CD4-positive, alpha-beta memory T cell (primary cell): ENCODE results near the gene LCE4A. TPM values are rescaled to one million over a fixed set of nuclear protein-coding genes. Genes with fewer than 3 reads are reported as not detected.
"Not testable (repeated sequence)": the region's sequence is repeated elsewhere in the genome, so short reads cannot be mapped to it uniquely, and the experiment has no call there.

Source experiments
- CTCF ChIA-PET: fragments of 350-600 bp; sonication (Branson Sonifier 250); formaldehyde crosslinking; loops from one replicate; lab custom pipeline; 2021; ENCODE audit warnings: inconsistent platforms; ENCODE audit not compliant: partially characterized antibody; lab: Charles Lee
- POLR2A ChIA-PET: fragments of 350-600 bp; sonication (Branson Sonifier 250); formaldehyde crosslinking; loops from one replicate; lab custom pipeline; 2021; ENCODE audit not compliant: partially characterized antibody; lab: Charles Lee
- DNase-seq, 5 donors: peaks; one replicate each; pipeline versions ENCODE4 v3.0.0 to v3.0.0-alpha.2; 2020 to 2022; ENCODE audit warnings: mixed read lengths in 1 of 5
- H3K27ac ChIP-seq: one replicate; pipeline ENCODE4 v1.7.0; 2013; ENCODE audit warnings: low read depth, low read length
- H3K27me3 ChIP-seq: 2 replicates; pipeline ENCODE4 v1.7.0; 2013; ENCODE audit warnings: mild to moderate bottlenecking, low read length, moderate library complexity; ENCODE audit not compliant: insufficient read depth
- H3K36me3 ChIP-seq: 2 replicates; pipeline ENCODE4 v1.7.0; 2013; ENCODE audit warnings: mild to moderate bottlenecking, low read length, moderate library complexity; ENCODE audit not compliant: insufficient read depth
- H3K4me1 ChIP-seq: 2 replicates; pipeline ENCODE4 v1.7.0; 2013; ENCODE audit warnings: mild to moderate bottlenecking, low read length, moderate library complexity; ENCODE audit not compliant: insufficient read depth
- H3K4me3 ChIP-seq, 2 donors: one replicate each; pipeline ENCODE4 v1.7.0; 2013; ENCODE audit warnings: low read length in 2 of 2, mild to moderate bottlenecking in 1 of 2
- H3K9me3 ChIP-seq, 2 donors: one replicate each; pipeline ENCODE4 v1.7.0; 2013; ENCODE audit warnings: low read length in 2 of 2, control low read depth in 1 of 2; ENCODE audit not compliant: control insufficient read depth in 1 of 2
- H3K27ac Mint-ChIP-seq, 7 donors: one replicate each; pipeline ENCODE4 v1.8.0; 2020 to 2021; ENCODE audit warnings: mixed read lengths in 7 of 7, mild to moderate bottlenecking in 6 of 7, inconsistent platforms in 3 of 7, moderate library complexity in 3 of 7
- H3K27me3 Mint-ChIP-seq, 2 donors: one replicate each; pipeline ENCODE4 v1.8.0; 2020 to 2021; ENCODE audit warnings: mixed read lengths in 2 of 2
- H3K36me3 Mint-ChIP-seq, 2 donors: one replicate each; pipeline ENCODE4 v1.8.0; 2020 to 2021; ENCODE audit warnings: mixed read lengths in 2 of 2, inconsistent platforms in 1 of 2, mild to moderate bottlenecking in 1 of 2
- H3K4me1 Mint-ChIP-seq, 4 donors: one replicate each; pipeline ENCODE4 v1.8.0; 2020 to 2021; ENCODE audit warnings: mixed read lengths in 4 of 4, mild to moderate bottlenecking in 1 of 4
- H3K4me3 Mint-ChIP-seq, 8 donors: one replicate each; pipeline ENCODE4 v1.8.0; 2020 to 2021; ENCODE audit warnings: mixed read lengths in 8 of 8, mild to moderate bottlenecking in 7 of 8, moderate library complexity in 6 of 8, inconsistent platforms in 3 of 8
- H3K9me3 Mint-ChIP-seq, 8 donors: one replicate each; pipeline ENCODE4 v1.8.0; 2020 to 2021; ENCODE audit warnings: mixed read lengths in 8 of 8, mild to moderate bottlenecking in 5 of 8, inconsistent platforms in 3 of 8, moderate library complexity in 1 of 8
- intact Hi-C: fragments of 100-400 bp; cut with micrococcal nuclease; formaldehyde crosslinking; loops from one replicate; pipeline ENCODE4 v1.15.1; 2023
- polyA plus RNA-seq, 2 donors: library from polyadenylated mRNA; unstranded; fragments of 300-500 nt; fragmentation: Illumina TruSeq; gene quantifications; one replicate each; pipeline ENCODE4 v1.2.3, GENCODE V29; 2021
- total RNA-seq, 2 experiments: library from RNA; stranded (reverse); gene quantifications; one replicate each; pipeline ENCODE4 v1.2.3, GENCODE V29; 2021

The LCE4A gene
- total and polyA plus RNA-seq, 4 experiments from 2014 or later: not detected

DNA sequence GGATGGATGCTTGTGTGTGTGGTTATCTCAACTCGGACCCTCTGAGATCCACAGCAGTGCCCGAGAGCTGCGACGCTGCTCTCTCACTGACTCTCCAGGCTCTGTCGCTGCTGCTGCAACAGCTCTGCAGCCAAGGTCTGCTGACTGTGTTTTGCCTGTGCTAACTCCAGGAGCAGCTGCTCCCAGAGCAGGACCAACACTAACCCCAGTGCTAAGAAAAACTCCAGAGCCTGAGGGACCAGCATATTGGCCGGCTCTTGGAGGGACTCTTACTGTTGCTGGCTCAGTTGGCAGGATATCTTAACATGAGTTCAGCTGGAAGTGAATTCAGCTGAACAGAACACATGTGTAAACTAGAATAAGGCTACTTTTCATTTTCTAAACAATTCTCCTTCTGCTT lies 28.5 kb upstream of the LCE4A start:
- no peak for DNase-seq
- Mint-ChIP-seq H3K9me3 (no peaks in the 10 kb centered on the region), H3K27ac (no peak overlapping the region), H3K36me3 (no peaks in the 10 kb centered on the region), H3K4me1 (no peaks in the 10 kb centered on the region), H3K4me3 (no peak overlapping the region), H3K27me3 (peaks cover 22 to 27% of the 10 kb centered on the region in 2 donors)
- Histone ChIP-seq H3K27ac (no peak overlapping the region), H3K4me3 (no peak overlapping the region), H3K4me1 (no peaks in the 10 kb centered on the region), H3K36me3 (no peaks in the 10 kb centered on the region), H3K27me3 (no peaks in the 10 kb centered on the region), H3K9me3 (no peaks in the 10 kb centered on the region)
- POLR2A ChIA-PET: no interaction called here
- intact Hi-C loops: no loop called here
- CTCF ChIA-PET: no interaction called here

DNA sequence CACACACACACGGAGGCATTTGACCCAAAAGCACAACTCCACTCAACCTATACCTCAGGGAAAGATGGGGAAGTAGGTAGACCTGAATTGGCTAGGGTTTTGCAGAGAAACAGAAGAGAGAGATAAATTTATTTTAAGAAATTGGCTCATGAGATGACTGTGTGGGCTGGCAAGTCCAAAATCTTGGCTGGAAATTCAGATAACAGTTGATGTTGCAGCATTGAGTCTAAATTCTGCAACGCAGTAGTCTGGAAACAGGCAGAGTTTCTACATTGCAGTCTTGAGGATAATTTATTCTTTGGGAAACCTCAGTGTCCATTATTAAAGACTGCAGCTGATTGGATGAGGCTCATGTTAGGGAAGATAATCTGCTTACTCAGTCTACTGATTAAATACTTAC lies 26.3 kb upstream of the LCE4A start:
- no peak overlapping the region for H3K4me3 Mint-ChIP-seq
- POLR2A ChIA-PET: no interaction called here
- Histone ChIP-seq H3K4me1 (no peaks in the 10 kb centered on the region), H3K9me3 (no peaks in the 10 kb centered on the region), H3K4me3 (no peak overlapping the region), H3K36me3 (no peaks in the 10 kb centered on the region), H3K27me3 (no peaks in the 10 kb centered on the region), H3K27ac (no peak overlapping the region)
- CTCF ChIA-PET: no interaction called here
- H3K4me1 Mint-ChIP-seq: no peaks in the 10 kb centered on the region
- H3K9me3 Mint-ChIP-seq: no peaks in the 10 kb centered on the region
- peaks cover 21 to 24% of the 10 kb centered on the region in 2 donors for H3K27me3 Mint-ChIP-seq
- H3K36me3 Mint-ChIP-seq: no peaks in the 10 kb centered on the region
- DNase-seq: no peak
- no peak overlapping the region for H3K27ac Mint-ChIP-seq
- intact Hi-C loops: no loop called here

DNA sequence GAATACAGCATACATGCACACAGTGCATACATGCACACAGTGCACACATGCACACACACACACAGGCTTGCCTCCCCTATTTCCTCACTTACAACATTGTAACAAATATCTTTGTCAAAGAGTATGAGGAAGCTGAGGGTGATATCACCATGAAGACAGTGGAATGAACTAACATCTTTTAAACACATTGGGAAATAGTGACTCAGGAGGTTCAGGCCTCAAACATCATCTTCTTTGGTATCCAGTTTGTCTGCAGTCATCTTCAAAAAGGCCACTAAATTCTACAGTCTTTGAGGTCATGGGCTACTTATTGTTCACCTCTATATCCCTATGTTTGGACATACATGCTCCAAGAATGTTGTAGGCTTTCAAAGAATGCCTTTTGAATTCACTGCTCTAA lies 24.1 kb upstream of the LCE4A start:
- Mint-ChIP-seq H3K27ac (no peak overlapping the region), H3K9me3 (peaks cover 0 to 2% (median 0%) of the 10 kb centered on the region in 8 donors), H3K4me3 (no peak overlapping the region), H3K36me3 (no peaks in the 10 kb centered on the region), H3K27me3 (peaks cover 10 to 34% of the 10 kb centered on the region in 2 donors), H3K4me1 (no peaks in the 10 kb centered on the region)
- H3K27me3 ChIP-seq: no peaks in the 10 kb centered on the region
- H3K36me3 ChIP-seq: no peaks in the 10 kb centered on the region
- no peak overlapping the region for H3K4me3 ChIP-seq
- H3K9me3 ChIP-seq: no peaks in the 10 kb centered on the region
- intact Hi-C loops: no loop called here
- H3K27ac ChIP-seq: no peak overlapping the region
- CTCF ChIA-PET: no interaction called here
- POLR2A ChIA-PET: no interaction called here
- H3K4me1 ChIP-seq: no peaks in the 10 kb centered on the region
- no peak for DNase-seq

DNA sequence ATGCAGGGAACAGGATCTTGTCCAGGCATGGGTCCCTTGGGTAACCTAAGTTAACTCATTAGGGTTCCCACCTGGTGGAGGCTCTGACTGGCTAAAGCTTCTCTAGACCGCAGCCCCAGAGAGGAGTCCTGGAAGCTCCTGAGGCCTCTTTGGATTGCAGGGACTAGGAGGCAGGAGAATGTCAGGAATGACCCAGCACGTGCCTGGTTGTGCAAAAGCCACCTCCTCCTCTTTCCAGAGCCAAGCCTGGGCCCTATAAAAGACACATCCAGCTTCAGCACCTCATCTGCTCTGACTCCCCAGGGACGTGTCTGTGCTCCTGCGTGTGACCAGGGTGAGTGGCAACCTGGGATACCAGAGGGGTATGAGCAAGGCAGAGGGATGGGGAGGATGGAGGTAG lies 22.1 kb upstream of the LCE4A start, which contains the start of gene LCE2B:
TSS of gene LCE2B (plus strand) at position 301 of the 400 bp plus-strand sequence. CDS start 721 bp downstream, outside the sequence.
- H3K27me3 ChIP-seq, H3K36me3 Mint-ChIP-seq, H3K36me3 ChIP-seq, H3K27ac ChIP-seq, H3K9me3 Mint-ChIP-seq, H3K4me3 ChIP-seq, POLR2A ChIA-PET, H3K9me3 ChIP-seq, H3K4me1 ChIP-seq, H3K4me3 Mint-ChIP-seq, H3K27ac Mint-ChIP-seq, CTCF ChIA-PET, intact Hi-C loops, H3K4me1 Mint-ChIP-seq, DNase-seq: not testable (repeated sequence)
- H3K27me3 Mint-ChIP-seq: peaks cover 7 to 45% of the 10 kb centered on the region in 2 donors

DNA sequence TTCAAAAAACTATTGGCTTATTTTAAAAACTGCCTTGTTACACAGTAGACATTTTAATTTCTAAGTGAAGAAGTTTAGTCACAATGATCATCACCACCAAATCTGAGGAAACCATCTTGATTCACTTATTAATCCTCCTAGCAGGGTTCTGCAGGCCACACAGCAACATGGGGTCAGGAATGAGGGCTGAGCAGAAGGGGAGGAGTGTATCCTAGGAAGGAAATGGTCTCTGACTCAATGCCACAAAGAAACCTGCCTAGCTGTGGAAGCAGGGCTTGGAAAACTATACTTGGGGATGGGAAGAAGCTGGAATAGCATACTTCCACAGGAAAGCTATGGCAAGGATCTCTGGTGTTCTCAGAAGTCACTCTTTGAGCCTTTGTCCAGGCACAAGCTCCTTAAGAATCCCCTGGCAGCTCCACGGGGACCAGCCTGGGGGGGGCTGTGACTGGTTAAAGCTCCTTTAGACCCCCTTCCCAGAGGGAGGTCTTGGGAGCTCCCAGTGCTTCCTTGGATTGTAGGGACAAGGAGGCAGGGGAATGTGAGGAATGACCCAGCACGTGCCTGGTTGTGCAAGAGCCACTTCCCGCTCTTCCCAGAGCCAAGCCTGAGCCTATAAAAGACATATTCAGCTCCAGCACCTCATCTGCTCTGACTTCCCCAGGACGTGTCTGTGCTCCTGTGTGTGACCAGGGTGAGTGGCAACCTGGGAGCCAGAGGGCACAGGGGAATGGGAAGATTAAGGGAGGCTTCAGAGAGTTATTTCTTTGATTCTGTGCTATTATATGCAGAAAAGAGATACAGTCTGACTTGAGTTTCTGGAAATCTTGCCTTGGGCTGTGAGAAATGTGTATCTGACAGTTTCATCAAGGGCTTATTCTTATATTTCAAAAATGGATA lies 10.0 kb upstream of the LCE4A start, which contains the start of gene LCE2A:
TSS of gene LCE2A (plus strand) at position 645 of the 900 bp plus-strand sequence. CDS start 557 bp downstream, outside the sequence.
- H3K9me3 ChIP-seq: no peaks in the 10 kb centered on the region
- no peak within 1 kb of the TSS for H3K4me3 ChIP-seq
- Mint-ChIP-seq H3K27me3 (peaks cover 7 to 11% of the 10 kb centered on the region in 2 donors), H3K4me3 (no peak within 1 kb of the TSS), H3K9me3 (peaks cover 0 to 5% (median under 1%) of the 10 kb centered on the region in 8 donors), H3K36me3 (no peaks in the 10 kb centered on the region), H3K4me1 (no peaks in the 10 kb centered on the region), H3K27ac (no peak within 1 kb of the TSS)
- ChIA-PET POLR2A (no interaction called here), CTCF (interaction anchor here (0.5 to 1.1 kb wide), 2 partner anchors 11 to 44 kb away, joined by 4 read pairs; partner anchors contain the start of gene LCE4A)
- no peaks in the 10 kb centered on the region for H3K36me3 ChIP-seq
- no peaks in the 10 kb centered on the region for H3K27me3 ChIP-seq
- no peak for DNase-seq
- H3K27ac ChIP-seq: no peak within 1 kb of the TSS
- intact Hi-C loops: no loop called here
- no peaks in the 10 kb centered on the region for H3K4me1 ChIP-seq

DNA sequence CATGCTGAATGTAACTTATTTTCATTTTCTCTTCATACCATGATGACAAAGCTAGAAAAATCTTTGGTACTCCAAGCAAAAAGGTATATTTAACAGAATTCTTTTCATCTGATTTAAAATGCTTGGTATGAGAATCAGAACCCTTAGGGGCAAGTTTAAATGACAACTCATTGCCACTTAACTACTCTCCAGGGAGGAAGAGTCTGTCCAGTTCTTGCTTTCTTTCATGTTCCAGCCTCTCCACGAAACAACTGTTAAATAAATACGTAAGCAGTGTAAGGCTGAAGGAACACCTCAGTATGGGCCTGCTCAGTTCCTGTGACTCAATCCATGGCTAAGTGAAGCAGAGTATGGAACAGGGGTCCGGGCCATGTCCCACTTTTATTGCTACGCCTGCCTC lies 8.2 kb upstream of the LCE4A start:
- H3K36me3 Mint-ChIP-seq: no peaks in the 10 kb centered on the region
- ChIA-PET POLR2A (no interaction called here), CTCF (no interaction called here)
- H3K27ac Mint-ChIP-seq: no peak overlapping the region
- peaks cover 0 to 5% (median 0%) of the 10 kb centered on the region in 8 donors for H3K9me3 Mint-ChIP-seq
- peaks cover 6 to 7% of the 10 kb centered on the region in 2 donors for H3K27me3 Mint-ChIP-seq
- Histone ChIP-seq H3K9me3 (no peaks in the 10 kb centered on the region), H3K4me3 (no peak overlapping the region), H3K27me3 (no peaks in the 10 kb centered on the region), H3K4me1 (no peaks in the 10 kb centered on the region), H3K27ac (no peak overlapping the region), H3K36me3 (no peaks in the 10 kb centered on the region)
- H3K4me1 Mint-ChIP-seq: no peaks in the 10 kb centered on the region
- H3K4me3 Mint-ChIP-seq: no peak overlapping the region
- intact Hi-C loops: no loop called here
- no peak for DNase-seq

DNA sequence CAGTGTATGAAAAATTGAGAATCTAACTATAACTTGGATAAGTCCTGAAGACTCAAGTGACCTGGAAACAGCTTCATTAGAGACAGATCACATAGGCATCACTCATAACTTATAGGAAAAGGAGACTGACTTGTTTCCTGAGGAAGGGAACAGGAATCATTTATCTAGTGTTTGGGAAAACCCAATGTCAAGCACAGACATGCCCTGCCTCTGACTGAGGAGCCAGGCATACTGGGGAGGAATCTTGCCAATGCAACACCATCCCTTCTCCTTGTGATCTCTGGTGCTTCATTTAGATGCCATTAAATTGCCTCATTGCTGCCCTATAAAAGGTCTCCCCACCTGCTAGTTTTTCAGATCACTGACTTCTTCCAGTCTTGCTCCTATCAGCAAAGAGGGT lies 10.3 kb downstream of the LCE4A start:
- intact Hi-C loops: no loop called here
- no peaks in the 10 kb centered on the region for H3K36me3 ChIP-seq
- ChIA-PET POLR2A (no interaction called here), CTCF (no interaction called here)
- no peak overlapping the region for H3K27ac ChIP-seq
- no peaks in the 10 kb centered on the region for H3K27me3 ChIP-seq
- H3K4me1 Mint-ChIP-seq: no peaks in the 10 kb centered on the region
- DNase-seq: no peak
- no peak overlapping the region for H3K4me3 Mint-ChIP-seq
- peaks cover 8 to 9% of the 10 kb centered on the region in 2 donors for H3K27me3 Mint-ChIP-seq
- H3K27ac Mint-ChIP-seq: no peak overlapping the region
- H3K4me3 ChIP-seq: no peak overlapping the region
- no peaks in the 10 kb centered on the region for H3K36me3 Mint-ChIP-seq
- H3K4me1 ChIP-seq: no peaks in the 10 kb centered on the region
- H3K9me3 Mint-ChIP-seq: peaks cover 0 to 17% (median 2%) of the 10 kb centered on the region in 8 donors
- no peaks in the 10 kb centered on the region for H3K9me3 ChIP-seq
